HG03354 (cell line): ENCODE results near the gene CASP9.

Experiments used
- ATAC-seq: cut with Tn5 transposase; IDR thresholded peaks from one replicate; pipeline ENCODE4 v1.9.1; 2021; ENCODE audit warnings: mild to moderate bottlenecking; ENCODE audit not compliant: unreplicated experiment, poor library complexity, severe bottlenecking

CASP9 gene

DNA sequence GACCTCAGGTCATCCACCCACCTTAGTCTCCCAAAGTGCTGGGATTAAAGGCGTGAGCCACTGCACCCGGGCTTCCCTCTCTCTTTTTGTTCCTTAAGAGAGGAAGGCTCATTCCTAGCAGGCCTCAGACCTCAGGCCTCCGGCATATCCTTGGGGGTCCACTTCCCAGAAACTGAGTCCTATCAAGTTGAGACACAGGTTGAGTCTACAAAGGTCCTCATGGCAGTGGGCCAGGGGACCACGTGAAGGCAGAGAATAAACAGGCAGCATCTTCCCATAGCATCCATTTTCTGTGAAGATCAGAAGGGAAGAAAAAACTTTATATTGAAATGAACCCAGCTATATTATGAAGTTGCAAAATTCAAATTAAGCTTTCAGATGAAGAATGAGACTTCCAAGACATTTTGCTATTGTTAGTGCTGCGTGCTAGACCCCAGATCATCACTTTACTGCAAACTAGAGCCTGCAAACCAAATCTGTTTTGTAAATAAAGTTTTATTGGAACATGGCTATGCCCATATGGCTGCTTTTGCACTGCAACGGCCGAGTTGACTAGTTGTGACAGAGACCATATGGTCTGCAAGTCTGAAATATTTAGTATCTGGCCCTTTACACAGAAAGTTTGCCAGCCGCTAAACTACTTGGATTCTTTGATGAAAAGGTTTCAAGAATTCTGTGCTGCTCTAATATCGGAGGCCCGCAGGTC lies 71.0 kb downstream of the CASP9 start:
- no peak for ATAC-seq

DNA sequence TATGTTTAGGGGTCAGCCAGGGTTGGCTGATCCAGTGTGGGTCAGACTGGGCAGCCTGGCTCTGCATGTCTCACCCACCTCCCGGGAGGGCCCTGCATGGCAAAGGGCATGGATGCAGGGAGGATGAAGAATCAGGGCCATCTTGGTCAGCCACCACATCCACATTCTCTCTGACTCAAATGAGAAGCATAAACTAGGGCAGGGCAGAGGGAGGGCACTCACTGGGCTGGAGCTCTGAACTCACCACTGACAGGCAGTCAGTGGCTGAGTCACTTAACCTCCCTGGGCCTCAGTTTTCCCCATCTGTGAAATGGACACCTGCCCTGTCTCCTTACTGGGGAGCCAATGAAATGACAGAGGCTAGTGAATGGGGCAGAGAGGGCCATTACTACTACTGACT lies 71.8 kb downstream of the CASP9 start:
- ATAC-seq = no peak

DNA sequence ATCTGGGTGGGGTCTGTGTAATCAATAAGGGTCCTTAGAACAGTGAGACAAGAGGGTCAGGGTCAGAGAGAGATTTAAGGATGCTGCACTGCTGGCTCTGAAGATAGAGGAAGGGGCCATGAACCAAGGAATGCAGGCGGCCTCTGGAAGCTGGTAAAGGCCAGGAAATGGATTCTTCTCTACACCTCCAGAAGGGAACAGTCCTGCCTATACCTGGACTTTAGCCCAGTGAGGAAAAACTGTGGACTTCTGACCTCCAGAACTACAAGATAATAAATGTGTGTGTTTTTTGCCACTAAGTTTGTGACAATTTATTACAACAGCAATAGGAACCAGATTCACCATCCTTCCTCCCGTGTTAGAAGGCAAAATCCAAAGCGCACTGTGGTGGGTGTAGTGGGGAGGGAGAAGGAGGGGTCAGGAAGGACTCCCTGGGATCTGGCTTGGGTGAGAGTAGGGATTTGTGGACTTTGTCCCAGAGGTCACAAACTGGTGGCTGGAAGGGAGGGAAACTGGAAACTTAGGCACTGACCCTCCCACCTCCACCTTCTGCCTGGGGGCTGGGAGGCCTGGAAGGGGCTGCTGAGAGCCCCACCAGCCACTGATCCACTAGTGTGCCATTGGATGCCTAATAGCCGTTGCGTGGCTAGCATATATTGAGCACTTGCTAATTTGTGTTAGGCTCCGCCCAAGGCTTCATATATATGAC lies 72.8 kb downstream of the CASP9 start:
- no peak for ATAC-seq

DNA sequence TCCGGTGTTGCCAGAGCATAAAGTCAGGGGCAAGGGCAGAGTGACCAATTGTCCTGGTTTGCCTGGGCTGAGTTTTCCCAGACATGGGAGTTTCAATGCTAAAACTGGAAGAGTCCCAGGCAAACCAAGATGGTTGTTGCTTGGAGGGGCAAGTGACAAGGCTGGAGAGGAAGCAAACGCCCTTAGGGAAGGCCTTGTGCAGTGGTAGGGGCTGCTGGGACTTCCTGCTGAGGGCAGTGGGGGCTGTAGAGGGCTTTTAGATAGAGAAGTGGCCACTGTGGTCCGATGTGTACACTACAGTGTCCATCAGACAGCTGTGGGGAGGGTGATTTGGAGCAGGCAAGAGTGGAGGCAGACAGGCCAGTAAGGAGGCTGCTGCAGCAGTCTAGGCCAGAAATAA lies 74.4 kb downstream of the CASP9 start:
- ATAC-seq = no peak

DNA sequence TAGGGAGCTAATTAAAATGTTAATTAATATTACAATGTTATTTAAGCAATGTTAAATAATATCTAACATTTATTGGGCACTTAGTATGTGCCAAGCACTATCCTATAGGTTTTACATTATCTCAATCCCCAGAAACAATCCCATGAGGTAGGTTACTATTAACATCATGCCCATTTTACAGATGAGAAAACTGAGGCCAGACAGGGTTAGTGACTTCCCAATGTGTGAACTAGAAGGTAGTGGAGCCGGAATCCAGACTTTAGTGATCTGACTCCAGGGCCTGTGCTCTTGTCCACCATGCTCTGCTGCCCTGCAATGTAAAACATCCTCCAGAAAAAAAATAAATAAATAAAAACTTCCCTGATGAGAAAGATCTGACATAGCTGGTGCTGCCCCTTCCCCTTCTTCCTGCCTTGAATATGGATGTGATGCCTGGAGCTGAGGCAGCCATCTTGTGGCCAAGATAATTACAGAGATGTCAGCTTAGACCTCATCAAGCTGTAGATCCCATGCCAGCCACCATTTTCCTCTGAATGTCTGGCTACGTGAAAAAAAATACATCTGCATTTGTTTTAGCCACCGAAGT lies 75.0 kb downstream of the CASP9 start:
- ATAC-seq = no peak

DNA sequence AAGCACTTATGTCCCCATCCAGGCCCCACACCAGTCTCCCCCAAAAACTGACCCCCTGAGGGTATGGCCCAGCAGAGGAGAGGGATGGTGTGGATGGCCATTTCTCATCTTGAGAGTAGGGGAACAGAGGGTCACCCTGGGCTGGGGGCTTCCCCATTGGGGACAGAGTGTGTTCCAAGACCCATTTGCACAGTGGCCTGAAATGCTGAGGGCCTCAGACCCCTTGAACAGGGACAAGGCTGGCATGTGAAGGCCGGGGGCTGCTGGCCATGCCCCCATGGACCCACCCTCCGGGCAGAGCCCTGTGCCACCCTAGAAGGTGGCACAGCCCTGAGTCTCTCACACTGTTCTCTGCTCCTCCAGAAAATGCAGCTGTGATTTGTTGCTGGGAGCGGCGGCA lies 77.8 kb downstream of the CASP9 start:
- no peak for ATAC-seq

DNA sequence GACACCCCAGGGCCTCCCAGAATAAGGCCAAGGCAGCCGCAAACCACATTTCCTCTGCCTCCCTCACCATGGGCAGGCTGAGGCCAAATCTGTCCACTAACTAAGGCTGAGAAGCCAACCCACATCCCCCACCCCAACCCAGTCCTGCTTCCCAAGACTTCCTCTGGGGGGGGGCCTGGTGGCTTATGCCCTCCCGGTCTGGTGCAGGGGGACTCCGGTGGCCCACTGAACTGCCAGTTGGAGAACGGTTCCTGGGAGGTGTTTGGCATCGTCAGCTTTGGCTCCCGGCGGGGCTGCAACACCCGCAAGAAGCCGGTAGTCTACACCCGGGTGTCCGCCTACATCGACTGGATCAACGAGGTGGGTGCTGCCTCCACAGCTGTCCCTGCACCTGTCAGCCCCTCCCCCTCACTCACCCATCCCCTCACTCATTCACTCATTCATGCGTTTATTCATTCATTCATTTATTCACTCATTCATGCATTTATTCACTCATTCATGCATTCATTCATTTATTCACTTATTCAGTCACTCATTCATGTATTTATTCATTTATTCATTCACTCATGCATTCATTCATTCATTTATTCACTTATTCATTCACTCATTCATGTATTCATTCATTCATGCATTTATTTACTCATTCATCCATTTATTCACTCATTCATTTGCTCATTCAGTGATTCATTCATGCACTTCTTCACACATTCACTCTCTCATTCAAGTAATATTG lies 78.5 kb downstream of the CASP9 start:
- ATAC-seq = no peak

DNA sequence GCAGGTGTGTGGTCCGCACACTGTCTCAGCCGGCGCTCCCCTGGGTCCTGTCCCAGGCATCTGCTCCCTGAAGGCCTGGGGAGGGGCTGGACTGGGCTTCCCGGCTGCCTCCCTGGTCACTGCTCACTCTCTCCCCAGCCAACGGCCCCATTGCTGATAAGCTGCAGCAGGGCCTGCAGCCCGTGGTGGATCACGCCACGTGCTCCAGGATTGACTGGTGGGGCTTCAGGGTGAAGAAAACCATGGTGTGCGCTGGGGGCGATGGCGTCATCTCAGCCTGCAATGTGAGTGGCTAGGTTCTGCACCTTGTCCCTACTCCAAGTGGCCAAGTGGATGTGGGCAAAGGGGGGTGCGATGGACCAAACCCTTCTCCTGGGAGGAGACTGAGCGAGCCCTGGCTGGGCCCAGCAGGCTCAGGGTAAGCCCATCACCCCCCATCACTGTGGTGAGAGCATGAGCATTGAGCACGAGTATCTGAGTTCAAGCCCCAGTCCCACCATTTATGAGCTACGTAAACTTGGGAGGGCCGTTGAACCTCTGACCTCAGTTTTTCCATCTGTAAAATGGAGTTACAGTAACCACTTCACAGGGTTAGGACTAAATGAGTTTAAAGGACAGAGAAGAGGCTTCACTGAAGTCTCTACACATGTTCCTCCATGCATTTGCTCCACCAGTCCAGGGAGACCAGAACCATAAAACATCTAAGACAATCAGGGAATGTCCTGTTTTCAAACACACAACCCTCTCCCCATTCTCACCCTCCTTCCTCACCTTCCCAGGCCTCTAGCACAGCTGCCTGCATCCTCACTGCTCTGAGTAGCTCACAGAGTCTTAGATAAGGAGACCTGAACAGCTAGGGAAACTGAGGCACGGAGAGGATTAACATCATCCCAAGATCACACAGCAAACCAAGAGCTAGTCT lies 79.3 kb downstream of the CASP9 start:
- ATAC-seq = no peak

DNA sequence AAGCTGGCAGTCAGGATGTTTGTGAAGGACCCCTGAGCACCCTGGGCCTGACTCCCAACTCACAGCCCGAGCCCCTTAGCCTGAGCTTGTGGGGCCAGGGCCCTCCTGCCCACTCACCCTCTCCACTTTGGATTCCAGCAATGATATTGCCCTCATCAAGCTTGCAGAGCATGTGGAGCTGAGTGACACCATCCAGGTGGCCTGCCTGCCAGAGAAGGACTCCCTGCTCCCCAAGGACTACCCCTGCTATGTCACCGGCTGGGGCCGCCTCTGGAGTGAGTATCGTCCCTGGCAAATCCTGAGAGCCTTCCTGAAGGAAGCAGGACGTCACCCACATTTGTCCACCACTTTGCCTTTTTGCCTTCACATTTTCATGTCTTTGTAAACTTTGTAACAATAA lies 80.7 kb downstream of the CASP9 start:
- ATAC-seq = no peak

DNA sequence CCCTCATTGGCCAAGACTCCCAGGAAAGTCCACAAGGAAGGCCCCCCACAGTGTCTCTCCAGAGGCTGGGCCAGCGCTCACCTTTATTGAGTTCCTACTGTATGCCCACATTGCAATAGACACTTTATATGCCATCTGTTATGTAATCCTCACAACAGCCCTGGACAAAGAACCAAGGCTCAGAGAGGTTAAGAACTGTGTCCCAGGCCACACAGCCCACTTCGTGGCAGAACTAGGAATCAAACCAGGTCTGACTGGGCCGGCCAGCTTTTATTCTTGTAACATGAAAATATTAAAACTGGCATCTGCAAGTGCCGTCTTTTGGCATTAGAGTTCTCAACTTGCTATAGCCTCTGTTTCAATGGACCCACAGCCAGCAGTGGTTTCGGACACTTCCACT lies 81.3 kb downstream of the CASP9 start:
- no peak for ATAC-seq

DNA sequence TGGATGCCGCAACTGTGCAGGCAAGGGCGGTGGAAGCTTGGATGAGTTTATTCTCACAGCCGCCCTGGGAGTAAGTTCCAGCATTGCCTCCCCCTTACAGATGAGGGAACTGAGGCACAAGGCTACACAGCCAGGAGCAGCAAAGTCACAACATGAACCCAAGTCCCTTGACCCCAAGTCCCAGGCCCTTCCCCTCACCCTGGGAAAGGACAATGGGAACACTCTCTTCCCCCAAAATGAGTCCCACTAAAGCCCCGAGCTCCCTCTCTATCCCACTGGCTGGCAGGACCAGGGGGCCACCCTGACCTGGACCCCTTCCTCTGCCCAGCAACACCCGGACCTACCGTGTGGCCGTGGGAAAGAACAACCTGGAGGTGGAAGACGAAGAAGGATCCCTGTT lies 81.9 kb downstream of the CASP9 start:
- ATAC-seq = no peak
